HG02884 (cell line): ENCODE results near the gene ASTN2.

Source experiments
- ATAC-seq: cut with Tn5 transposase; IDR thresholded peaks from one replicate; pipeline ENCODE4 v1.9.1; 2021; ENCODE audit warnings: mild to moderate bottlenecking, moderate library complexity; ENCODE audit not compliant: unreplicated experiment

ASTN2 gene

DNA sequence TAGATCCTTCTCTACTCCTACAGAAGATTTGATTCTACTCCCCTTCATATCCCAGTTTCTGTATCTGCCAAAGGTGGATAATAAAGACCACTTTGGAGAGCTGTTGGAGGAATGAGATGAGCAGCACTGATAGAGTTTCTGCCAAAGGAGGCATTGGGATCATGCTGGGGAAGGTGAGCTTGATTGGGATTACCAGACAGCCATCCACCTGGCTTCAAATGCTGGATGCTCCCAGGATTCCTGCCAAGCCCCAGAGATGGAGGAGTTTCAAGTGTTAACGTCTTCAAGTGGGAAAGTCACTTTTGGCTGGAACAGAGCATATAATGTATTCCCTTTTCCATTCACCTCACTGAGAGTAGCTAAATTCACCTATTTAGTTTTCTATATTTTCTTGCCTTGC lies 379.3 kb downstream of the ASTN2 start:
- ATAC-seq, result no peak

- ATAC-seq, result no peak
Observed at GRCh38 chr9:117034866-117035265, 380.0 kb downstream of the ASTN2 start.

GRCh38 chr9:117030254-117030768 lies 384.5 kb downstream of the ASTN2 start:
- ATAC-seq, result no peak

GRCh38 chr9:117029341-117029740 lies 385.5 kb downstream of the ASTN2 start:
- ATAC-seq, result no peak

GRCh38 chr9:117028103-117028858 lies 386.6 kb downstream of the ASTN2 start:
- ATAC-seq, result no peak

DNA sequence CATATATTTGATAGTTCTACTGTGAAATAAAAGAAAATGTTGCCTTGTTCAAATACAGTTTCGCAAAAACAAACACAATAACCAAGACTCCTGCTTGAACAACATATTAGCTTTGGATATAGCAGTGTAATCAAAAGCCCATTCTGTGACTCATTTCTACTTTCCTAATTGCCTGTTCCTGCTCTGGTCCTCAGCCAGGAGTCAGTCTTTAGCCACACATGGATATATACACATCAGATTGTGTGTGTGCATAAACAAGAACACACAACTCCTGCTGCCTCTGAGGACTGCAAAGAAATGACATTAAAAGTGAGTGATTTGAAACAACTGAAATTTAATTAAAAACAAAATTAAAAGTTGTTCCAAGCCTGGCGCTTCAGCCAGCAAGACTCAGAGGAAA lies 393.0 kb downstream of the ASTN2 start:
- ATAC-seq, result no peak

DNA sequence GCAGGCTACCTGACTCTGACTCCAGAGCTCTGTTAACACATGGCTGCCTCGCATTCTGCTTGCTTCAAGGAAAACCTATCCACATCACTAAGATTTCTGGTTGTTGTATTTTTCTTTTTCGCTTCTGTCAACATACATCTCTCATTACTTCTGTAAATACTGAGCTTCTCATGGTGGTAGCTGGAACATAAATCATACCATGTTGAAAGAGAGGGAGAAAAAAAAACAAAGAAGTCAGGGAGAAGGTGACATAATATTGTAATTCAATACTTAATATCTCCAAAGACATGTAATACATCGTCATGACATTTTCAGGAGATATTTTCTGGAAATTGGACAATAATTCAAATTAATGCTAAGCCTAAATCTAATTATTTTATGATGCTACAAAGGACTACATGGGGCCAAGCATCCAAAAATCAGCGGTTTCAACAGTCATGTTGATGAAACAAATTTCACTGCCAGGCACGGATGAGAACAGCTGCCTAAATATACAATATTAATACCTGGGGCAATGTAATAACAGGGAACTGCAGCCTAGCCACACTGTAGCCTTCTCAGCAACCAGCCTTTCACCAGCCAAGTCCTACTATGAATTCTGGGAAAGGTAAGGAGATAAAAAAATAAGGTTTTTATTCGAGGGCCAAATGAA lies 395.8 kb downstream of the ASTN2 start:
- no peak for ATAC-seq

- no peak for ATAC-seq
Observed at GRCh38 chr9:117017414-117017985, 397.4 kb downstream of the ASTN2 start.

- ATAC-seq, result no peak
Observed at GRCh38 chr9:117014061-117014460, 400.8 kb downstream of the ASTN2 start.

DNA sequence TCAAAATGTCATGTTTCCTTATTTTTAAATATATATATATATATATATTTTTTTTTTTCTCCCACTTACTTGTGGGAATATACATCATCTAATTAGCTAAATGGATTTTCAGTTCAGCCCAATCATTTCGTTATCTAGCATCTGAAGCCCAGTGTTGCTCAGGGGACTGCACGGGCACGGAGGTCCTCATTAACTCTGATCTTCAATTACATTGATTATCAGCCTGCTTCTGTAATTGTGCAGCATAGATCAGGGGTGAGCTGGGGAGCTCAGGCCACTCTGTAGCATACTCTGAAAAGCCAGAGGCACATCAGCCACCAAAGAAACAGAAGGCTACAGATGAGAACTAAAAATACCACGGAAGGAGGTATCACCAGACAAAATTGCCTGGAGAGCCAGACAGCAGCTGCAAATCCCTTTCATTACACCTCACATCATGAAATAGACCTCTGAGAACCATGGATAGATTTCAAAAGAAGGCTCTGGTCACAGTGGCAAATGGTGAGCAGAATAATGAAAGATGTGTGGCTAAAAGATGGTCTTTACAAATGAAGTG lies 401.3 kb downstream of the ASTN2 start:
- no peak for ATAC-seq

DNA sequence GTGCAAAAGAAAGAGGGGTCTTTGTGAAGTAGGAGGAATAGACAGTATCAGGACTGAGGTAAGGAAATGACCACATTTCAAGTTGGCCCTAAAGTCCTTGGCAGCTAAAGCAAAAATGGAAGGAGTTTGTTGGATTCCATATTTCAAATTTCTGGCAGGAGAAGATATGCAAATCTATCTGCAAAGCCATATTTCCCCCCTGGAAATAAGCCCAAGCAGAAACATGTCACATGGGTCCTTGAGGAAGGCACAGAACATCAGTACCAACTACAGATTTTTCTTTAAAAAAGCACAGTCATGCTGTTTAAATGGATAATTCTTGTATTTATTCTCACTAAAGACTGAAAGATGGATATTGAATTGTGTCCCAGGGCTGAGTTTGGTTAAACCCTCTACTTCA lies 404.8 kb downstream of the ASTN2 start:
- no peak for ATAC-seq

- no peak for ATAC-seq
Observed at GRCh38 chr9:117008876-117009275, 406.0 kb downstream of the ASTN2 start.

GRCh38 chr9:117008461-117008860 lies 406.4 kb downstream of the ASTN2 start:
- no peak for ATAC-seq

DNA sequence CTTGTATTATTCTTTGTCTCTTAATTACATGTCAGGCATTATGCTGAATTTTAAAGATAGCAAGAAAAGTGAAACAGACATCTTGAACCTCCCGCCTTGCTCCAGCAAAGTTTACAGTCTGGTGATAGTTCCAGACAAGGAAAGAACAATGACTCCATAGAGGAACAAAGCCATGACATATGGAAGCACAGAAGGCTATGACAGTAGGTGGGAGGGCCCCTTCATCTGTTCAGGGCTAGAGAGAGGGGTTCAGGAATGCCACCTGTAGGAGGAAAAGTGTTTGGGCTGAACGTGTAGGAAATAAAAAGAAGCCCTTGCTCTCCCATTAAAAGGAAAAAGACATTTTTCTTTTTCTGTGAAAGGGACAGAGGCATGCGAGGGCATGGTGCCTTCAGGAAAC lies 412.2 kb downstream of the ASTN2 start:
- ATAC-seq, result no peak

GRCh38 chr9:117000834-117001233 lies 414.0 kb downstream of the ASTN2 start:
- ATAC-seq, result no peak

DNA sequence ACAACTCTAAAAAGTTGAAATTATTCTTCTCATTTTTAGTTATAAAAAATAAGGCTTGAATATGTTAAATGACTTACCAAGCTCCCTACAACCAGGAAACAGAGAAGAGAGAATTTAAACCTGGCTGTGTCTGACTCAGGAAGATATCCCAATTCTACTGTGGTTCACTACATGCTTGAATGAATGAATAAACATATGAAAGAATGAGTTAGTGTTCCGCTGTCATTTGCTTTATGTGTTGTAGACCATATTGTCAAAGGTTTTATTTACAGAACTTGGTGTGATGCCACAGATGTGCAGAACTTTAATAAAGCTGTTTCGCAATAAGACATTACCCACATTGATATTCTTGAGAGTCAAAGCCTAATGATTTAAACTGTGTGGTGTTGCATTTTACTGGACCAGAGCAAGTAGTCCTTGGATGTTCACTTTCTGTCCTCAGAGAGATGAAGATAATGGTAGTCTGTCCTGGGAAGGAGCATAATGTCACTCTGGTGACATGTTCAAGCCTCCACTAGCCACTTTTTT lies 414.6 kb downstream of the ASTN2 start:
- ATAC-seq, result no peak

DNA sequence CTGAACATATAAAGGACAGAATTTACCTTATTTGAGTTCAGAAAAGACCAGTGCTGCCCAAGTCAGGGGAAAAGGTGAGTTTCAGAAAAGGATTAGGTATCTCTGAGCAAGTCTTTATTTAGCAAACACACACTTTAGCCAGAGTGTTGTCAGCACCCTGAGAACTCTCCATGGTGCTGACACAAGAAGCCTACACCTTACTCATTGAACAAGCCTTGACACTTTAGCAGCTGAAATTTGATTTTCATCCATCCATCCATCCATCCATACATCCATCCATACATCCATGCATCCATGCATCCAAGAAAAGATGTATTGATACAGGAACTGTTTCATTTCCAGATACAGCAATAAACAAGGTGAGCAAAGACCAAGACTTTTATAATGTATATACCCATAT lies 416.6 kb downstream of the ASTN2 start:
- ATAC-seq, result no peak

GRCh38 chr9:116992865-116993264 lies 422.0 kb downstream of the ASTN2 start:
- ATAC-seq, result no peak

DNA sequence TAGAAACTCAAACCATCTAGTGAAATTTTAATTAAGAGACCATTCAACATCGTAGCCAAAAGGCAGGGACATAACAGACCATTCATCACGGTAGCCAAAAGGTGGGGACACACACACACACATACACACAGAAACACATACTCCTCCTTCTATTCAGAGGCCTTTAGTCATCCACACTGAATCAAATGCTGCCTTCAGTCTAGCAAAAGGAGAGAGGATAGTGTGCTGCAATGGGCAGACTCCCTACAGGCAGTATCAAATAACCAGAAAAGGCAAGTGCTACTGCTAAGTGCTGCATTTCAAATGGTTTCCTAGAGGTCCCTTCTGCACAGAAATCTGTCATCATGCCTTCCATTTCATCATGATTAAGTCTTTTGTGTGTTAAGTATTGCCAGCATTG lies 423.8 kb downstream of the ASTN2 start:
- ATAC-seq, result no peak

DNA sequence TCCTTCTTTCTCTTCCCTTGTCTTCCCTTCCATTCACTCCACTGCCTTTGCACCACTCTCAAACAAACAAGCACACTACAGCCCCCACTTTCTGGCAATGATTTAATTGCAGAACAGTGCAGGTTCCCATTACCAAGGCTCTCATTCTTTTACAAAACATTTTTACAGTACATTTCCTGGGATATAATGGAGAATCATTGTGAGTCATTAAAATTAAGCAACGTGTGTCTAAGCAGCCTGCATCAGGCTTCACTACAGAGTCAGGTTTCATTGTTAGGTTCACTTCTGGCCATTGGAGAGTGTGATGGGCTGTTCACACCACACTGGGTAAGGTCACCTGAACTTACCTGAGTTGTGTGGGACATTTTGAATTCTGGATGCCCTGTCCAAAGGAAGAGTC lies 424.3 kb downstream of the ASTN2 start:
- no peak for ATAC-seq

DNA sequence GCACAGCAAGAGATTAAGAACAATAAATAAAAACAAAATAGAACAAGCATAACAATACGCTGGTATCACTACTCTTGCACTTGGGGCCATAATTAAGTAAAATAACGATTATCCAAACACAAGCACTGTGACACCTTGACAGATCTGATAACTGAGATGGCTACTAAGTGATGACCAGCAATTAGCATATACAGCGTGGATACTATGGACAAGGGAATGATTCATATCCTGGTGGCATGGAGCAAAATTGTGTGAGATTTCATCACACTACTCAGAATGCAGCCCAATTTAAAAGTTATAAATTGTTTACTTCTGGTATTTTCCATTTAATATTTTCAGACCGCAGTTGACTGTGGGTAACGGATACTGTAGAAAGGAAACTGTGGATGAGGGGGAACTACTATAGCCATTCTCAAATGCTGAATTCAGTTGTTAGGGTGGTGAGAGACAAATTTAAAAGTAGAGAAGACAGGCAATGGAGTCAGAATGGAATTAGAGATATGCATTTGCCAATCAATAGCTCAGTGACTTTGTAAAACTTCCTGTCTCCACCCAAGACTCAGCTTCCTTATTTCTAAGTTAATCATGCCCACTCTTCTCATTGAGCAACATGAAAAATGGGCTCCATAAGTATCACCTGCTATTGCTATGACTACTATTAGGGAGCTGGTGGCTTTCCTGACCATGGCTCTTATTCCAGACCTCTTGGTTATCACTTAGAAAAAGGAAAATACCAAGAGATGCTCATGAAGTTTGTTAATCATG lies 427.0 kb downstream of the ASTN2 start:
- no peak for ATAC-seq
